K562 (cell line): ENCODE measurements around the gene HEXD. TPM values are rescaled to one million over a fixed set of nuclear protein-coding genes. Genes with fewer than 3 reads are reported as not detected.

Experiments
- BRD9 ChIP-seq: fragments of 450-650 bp; IDR thresholded peaks from 2 replicates; pipeline ENCODE4 v1.6.1; 2018; ENCODE audit warnings: low read depth; ENCODE audit not compliant: partially characterized antibody
- CEBPB ChIP-seq: fragments of 450-650 bp; IDR thresholded peaks from 2 replicates; pipeline ENCODE4 v1.6.1; 2016; ENCODE audit warnings: missing genetic modification characterization, missing compliant biosample characterization
- PHF8 ChIP-seq: fragments of 200-600 bp; sonication (generic); IDR thresholded peaks from 2 replicates; pipeline ENCODE4 v1.6.1; 2012; ENCODE audit warnings: mixed run types, mild to moderate bottlenecking, inconsistent platforms, low read length, moderate library complexity, borderline replicate concordance
- SMARCB1 ChIP-seq: IDR thresholded peaks from 2 replicates; pipeline ENCODE4 v1.6.1; 2011; ENCODE audit warnings: improper control_type of control experiment, low read depth; ENCODE audit not compliant: insufficient read length
- WHSC1 ChIP-seq: IDR thresholded peaks from one replicate; pipeline ENCODE4 v1.6.1; 2012; ENCODE audit warnings: low read length, control low read depth, inconsistent platforms
- YY1 ChIP-seq, 3 experiments: IDR thresholded peaks; 2 replicates each; pipeline ENCODE4 v1.6.1; 2011; ENCODE audit warnings: low read length in 2 of 3, mild to moderate bottlenecking in 2 of 3, moderate library complexity in 2 of 3, borderline replicate concordance in 1 of 3, control low read depth in 1 of 3, low read depth in 1 of 3; ENCODE audit not compliant: insufficient read depth in 3 of 3, insufficient replicate concordance in 2 of 3, control insufficient read depth in 1 of 3, insufficient read length in 1 of 3; ENCODE audit errors: extremely low read depth in 1 of 3
- ZNF253 ChIP-seq: fragments of 250-450 bp; sonication (Bioruptor Pico); conservative IDR thresholded peaks from 2 replicates; pipeline ENCODE4 v1.6.1; 2021; ENCODE audit warnings: mild to moderate bottlenecking
- ZNF354B ChIP-seq: fragments of 250-450 bp; sonication (Bioruptor Pico); IDR thresholded peaks from 2 replicates; pipeline ENCODE4 v1.4.0; 2020
- ZNF41 ChIP-seq: fragments of 250-450 bp; sonication (Bioruptor Pico); conservative IDR thresholded peaks from 2 replicates; pipeline ENCODE4 v1.4.0; 2020; ENCODE audit warnings: mild to moderate bottlenecking
- ZNF589 ChIP-seq: fragments of 200-800 bp; sonication (Bioruptor generic); IDR thresholded peaks from 2 replicates; pipeline ENCODE4 v1.6.1; 2016; ENCODE audit warnings: low read depth, missing genetic modification characterization, missing compliant biosample characterization
- polyA plus RNA-seq, 8 experiments: library from polyadenylated mRNA; depleted of rRNA in 4 of 8; stranded (reverse) in 5 of 8; unstranded in 3 of 8; fragments of >200 nt; fragmentation: Nextera tagmentation in 2 of 8; fragmentation: Illumina TruSeq in 1 of 8; extraction: Ambion mirVana in 2 of 8; extraction: Trizol in 1 of 8; gene quantifications; 2 replicates each; pipeline versions ENCODE4 v1.2.1 to v1.2.3, GENCODE V29; 2011 to 2014; ENCODE audit warnings: inconsistent platforms in 1 of 8, missing spikeins in 1 of 8
- total RNA-seq, 7 experiments: library from RNA; depleted of rRNA in 6 of 7; stranded (reverse); fragments of >200 nt in 6 of 7; fragmentation: Illumina TruSeq in 2 of 7; extraction: Trizol in 2 of 7; gene quantifications; 2 replicates each; pipeline versions ENCODE4 v1.2.1 to v1.2.3, GENCODE V29; 2011 to 2021; ENCODE audit warnings: low replicate concordance in 1 of 7
- TF ChIP-seq, protein P1 (sequence below): fragments of 450-650 bp; formaldehyde crosslinking; IDR thresholded peaks from 2 replicates; pipeline ENCODE4 v1.4.0; 2020; ENCODE audit warnings: mild to moderate bottlenecking, moderate library complexity
- TF ChIP-seq, protein P2 (sequence below): sonication (generic); formaldehyde crosslinking; IDR thresholded peaks from 2 replicates; pipeline ENCODE4 v1.8.0; 2022; ENCODE audit warnings: mild to moderate bottlenecking, missing genetic modification reagents
- TF ChIP-seq, protein P3 (sequence below): sonication (generic); formaldehyde crosslinking; IDR thresholded peaks from 2 replicates; pipeline ENCODE4 v1.8.0; 2023; ENCODE audit warnings: mild to moderate bottlenecking, missing genetic modification reagents
- TF ChIP-seq, protein P4 (sequence below): fragments of 450-650 bp; formaldehyde crosslinking; conservative IDR thresholded peaks from 2 replicates; pipeline ENCODE4 v1.4.0; 2022; ENCODE audit warnings: mild to moderate bottlenecking, missing genetic modification characterization
- TF ChIP-seq, protein P5 (sequence below): sonication (generic); formaldehyde crosslinking; IDR thresholded peaks from 2 replicates; pipeline ENCODE4 v1.8.1; 2023; ENCODE audit warnings: mild to moderate bottlenecking, missing genetic modification reagents, moderate library complexity

HEXD gene
- total and polyA plus RNA-seq, 9 of the 15 experiments (the other 6 are each of a cell fraction or from before 2014, with no cell fraction given) = 1.0 to 25.3 (median 10.0) TPM

DNA sequence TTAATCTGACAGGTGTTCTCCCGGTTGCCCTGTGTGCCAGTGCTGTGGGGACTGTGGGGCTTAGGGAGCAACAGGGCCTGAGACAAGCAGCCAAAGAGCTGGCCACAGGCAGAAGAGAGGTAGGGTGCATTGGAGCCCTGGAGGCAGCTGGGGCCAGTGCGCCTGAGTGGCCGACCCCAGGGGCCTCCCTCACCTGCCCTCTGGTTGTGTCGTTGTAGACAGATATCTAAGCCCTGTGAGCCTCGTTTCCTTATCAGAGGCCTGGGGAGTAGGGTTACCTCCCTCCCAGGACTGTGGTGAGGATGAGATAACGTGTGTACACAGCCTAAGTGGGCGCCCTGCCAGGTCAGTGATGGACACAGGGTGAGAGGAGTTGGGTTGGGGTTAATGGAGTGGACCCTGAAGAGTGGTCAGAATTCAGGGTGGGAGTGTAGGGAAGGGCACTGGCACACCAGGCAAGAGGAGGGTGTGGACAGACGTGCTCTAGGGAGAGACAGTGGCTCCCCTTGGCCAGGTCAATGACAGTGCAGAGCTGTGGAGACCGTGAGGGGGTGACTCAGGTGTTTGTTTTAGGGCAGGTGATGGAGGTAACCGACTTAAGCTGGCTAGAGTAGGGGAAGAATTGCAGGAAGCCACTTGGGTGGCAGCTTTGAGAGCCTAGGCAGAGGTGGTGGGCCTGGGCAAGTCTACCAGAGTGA is 43.8 kb downstream of the HEXD start (continued):
- TF ChIP-seq PHF8 = no peak
- TF ChIP-seq WHSC1 = no peak
- TF ChIP-seq, protein P1, sequence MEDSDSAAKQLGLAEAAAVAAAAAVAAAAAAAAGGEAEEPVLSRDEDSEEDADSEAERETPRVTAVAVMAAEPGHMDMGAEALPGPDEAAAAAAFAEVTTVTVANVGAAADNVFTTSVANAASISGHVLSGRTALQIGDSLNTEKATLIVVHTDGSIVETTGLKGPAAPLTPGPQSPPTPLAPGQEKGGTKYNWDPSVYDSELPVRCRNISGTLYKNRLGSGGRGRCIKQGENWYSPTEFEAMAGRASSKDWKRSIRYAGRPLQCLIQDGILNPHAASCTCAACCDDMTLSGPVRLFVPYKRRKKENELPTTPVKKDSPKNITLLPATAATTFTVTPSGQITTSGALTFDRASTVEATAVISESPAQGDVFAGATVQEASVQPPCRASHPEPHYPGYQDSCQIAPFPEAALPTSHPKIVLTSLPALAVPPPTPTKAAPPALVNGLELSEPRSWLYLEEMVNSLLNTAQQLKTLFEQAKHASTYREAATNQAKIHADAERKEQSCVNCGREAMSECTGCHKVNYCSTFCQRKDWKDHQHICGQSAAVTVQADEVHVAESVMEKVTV (CRISPR knock-in tag) = no peak
- TF ChIP-seq, protein P2, sequence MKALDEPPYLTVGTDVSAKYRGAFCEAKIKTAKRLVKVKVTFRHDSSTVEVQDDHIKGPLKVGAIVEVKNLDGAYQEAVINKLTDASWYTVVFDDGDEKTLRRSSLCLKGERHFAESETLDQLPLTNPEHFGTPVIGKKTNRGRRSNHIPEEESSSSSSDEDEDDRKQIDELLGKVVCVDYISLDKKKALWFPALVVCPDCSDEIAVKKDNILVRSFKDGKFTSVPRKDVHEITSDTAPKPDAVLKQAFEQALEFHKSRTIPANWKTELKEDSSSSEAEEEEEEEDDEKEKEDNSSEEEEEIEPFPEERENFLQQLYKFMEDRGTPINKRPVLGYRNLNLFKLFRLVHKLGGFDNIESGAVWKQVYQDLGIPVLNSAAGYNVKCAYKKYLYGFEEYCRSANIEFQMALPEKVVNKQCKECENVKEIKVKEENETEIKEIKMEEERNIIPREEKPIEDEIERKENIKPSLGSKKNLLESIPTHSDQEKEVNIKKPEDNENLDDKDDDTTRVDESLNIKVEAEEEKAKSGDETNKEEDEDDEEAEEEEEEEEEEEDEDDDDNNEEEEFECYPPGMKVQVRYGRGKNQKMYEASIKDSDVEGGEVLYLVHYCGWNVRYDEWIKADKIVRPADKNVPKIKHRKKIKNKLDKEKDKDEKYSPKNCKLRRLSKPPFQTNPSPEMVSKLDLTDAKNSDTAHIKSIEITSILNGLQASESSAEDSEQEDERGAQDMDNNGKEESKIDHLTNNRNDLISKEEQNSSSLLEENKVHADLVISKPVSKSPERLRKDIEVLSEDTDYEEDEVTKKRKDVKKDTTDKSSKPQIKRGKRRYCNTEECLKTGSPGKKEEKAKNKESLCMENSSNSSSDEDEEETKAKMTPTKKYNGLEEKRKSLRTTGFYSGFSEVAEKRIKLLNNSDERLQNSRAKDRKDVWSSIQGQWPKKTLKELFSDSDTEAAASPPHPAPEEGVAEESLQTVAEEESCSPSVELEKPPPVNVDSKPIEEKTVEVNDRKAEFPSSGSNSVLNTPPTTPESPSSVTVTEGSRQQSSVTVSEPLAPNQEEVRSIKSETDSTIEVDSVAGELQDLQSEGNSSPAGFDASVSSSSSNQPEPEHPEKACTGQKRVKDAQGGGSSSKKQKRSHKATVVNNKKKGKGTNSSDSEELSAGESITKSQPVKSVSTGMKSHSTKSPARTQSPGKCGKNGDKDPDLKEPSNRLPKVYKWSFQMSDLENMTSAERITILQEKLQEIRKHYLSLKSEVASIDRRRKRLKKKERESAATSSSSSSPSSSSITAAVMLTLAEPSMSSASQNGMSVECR (CRISPR knock-in tag) = no peak
- TF ChIP-seq, protein P3, sequence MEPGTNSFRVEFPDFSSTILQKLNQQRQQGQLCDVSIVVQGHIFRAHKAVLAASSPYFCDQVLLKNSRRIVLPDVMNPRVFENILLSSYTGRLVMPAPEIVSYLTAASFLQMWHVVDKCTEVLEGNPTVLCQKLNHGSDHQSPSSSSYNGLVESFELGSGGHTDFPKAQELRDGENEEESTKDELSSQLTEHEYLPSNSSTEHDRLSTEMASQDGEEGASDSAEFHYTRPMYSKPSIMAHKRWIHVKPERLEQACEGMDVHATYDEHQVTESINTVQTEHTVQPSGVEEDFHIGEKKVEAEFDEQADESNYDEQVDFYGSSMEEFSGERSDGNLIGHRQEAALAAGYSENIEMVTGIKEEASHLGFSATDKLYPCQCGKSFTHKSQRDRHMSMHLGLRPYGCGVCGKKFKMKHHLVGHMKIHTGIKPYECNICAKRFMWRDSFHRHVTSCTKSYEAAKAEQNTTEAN = no peak
- TF ChIP-seq ZNF589 (CRISPR knock-in tag) = 0 out of 2 replicates have a peak, but pooled peaks have one; percentile 41
- no peak for TF ChIP-seq ZNF354B (CRISPR knock-in tag)
- TF ChIP-seq, protein P4, sequence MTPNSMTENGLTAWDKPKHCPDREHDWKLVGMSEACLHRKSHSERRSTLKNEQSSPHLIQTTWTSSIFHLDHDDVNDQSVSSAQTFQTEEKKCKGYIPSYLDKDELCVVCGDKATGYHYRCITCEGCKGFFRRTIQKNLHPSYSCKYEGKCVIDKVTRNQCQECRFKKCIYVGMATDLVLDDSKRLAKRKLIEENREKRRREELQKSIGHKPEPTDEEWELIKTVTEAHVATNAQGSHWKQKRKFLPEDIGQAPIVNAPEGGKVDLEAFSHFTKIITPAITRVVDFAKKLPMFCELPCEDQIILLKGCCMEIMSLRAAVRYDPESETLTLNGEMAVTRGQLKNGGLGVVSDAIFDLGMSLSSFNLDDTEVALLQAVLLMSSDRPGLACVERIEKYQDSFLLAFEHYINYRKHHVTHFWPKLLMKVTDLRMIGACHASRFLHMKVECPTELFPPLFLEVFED (CRISPR knock-in tag) = peak; percentile 85; the same call in 1 of the 2 replicates
- TF ChIP-seq SMARCB1 = no peak
- no peak for TF ChIP-seq YY1 (IDR thresholded peaks at IDR 0.05; ENCODE audit: borderline replicate concordance in 1 of 3, control insufficient read depth in 1 of 3, extremely low read depth in 1 of 3, insufficient read depth in 3 of 3, insufficient read length in 1 of 3, insufficient replicate concordance in 2 of 3, low read depth in 1 of 3, low read length in 2 of 3)
- TF ChIP-seq ZNF41 (CRISPR knock-in tag) = no peak
- peak; percentile 40 for TF ChIP-seq BRD9
- TF ChIP-seq, protein P5, sequence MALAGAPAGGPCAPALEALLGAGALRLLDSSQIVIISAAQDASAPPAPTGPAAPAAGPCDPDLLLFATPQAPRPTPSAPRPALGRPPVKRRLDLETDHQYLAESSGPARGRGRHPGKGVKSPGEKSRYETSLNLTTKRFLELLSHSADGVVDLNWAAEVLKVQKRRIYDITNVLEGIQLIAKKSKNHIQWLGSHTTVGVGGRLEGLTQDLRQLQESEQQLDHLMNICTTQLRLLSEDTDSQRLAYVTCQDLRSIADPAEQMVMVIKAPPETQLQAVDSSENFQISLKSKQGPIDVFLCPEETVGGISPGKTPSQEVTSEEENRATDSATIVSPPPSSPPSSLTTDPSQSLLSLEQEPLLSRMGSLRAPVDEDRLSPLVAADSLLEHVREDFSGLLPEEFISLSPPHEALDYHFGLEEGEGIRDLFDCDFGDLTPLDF (CRISPR knock-in tag) = 0 out of 2 replicates have a peak, but pooled peaks have one; percentile 10
- no peak for TF ChIP-seq CEBPB (tag)
- TF ChIP-seq ZNF253 (CRISPR knock-in tag) = no peak
